Mucosa of descending colon (tissue), 3 donors: ENCODE results near the gene LAMC1. TPM values are rescaled to one million over a fixed set of nuclear protein-coding genes. Genes with fewer than 3 reads are reported as not detected.

ENCODE experiments used
- ATAC-seq: fragments of 200-7000 bp; cut with Tn5 transposase; one replicate; pipeline ENCODE4 v1.9.1; 2020; ENCODE audit warnings: mild to moderate bottlenecking, moderate library complexity
- DNase-seq, 3 donors: peaks; one replicate each; pipeline ENCODE4 v3.0.0-alpha.2; 2020
- H3K36me3 ChIP-seq: fragments of 200-600 bp; one replicate; pipeline ENCODE4 v1.8.0; 2021; ENCODE audit warnings: low read depth, mild to moderate bottlenecking
- H3K4me1 ChIP-seq: fragments of 200-600 bp; one replicate; pipeline ENCODE4 v1.8.0; 2021; ENCODE audit warnings: low read depth, mild to moderate bottlenecking
- H3K4me3 ChIP-seq: fragments of 200-600 bp; one replicate; pipeline ENCODE4 v1.8.0; 2021; ENCODE audit warnings: mild to moderate bottlenecking
- H3K9me3 ChIP-seq: fragments of 200-600 bp; one replicate; pipeline ENCODE4 v1.8.0; 2021; ENCODE audit warnings: mild to moderate bottlenecking
- intact Hi-C, 2 donors: fragments of 100-400 bp; cut with DNase I in 1 of 2; cut with micrococcal nuclease in 1 of 2; formaldehyde crosslinking; loops; one replicate each; pipeline versions ENCODE4 v1.11.0 to v1.11.1; 2022; cut with DNase I, micrococcal nuclease
- total RNA-seq, 3 donors: library from RNA; stranded (reverse); fragmentation: NEBNext Ultra II Directional in 2 of 3; extraction: Animal tissue kit (Norgen Biotek cat#: 25700) in 2 of 3; gene quantifications; one replicate each; pipeline versions ENCODE4 v1.2.1 to v1.2.4, GENCODE V29; 2021 to 2023
- TF ChIP-seq, protein P1 (sequence below): fragments of 200-600 bp; IDR thresholded peaks from one replicate; pipeline ENCODE4 v1.8.0; 2022; ENCODE audit warnings: antibody characterized with exemption, mild to moderate bottlenecking
- donor health status: DM: no; HTN: no; CAD: no; lungs with moderate emphysema.
- donor health status: DM: no; HTN: no; CAD: no.
- donor health status: DM: no; HTN: yes; CAD: no.

Gene LAMC1
- total RNA-seq, 3 donors from 2014 or later = 22.5 to 137 (median 46.7) TPM

DNA sequence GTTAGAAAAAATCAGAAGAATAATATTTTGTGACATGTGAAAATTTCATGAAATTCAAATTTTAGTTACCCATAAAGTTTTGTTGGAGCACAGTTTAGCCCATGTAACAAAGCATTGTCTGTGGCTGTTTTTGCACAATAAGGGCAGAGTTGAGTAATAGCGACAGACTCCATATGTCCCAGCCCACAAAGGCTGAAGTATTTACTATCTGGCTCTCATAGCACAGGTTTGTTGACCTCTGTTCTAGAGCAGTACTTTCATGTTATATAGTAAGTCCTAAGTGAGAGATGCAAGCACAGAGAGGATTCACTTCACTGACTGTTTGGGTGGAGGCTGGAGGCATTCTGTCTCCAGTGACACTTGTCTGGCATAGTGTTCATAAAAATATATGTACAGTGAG lies 6.8 kb downstream of the LAMC1 start:
- no peaks in the 10 kb centered on the region for H3K4me1 ChIP-seq
- DNase-seq (no peak), ATAC-seq (peak; percentile 18)
- H3K9me3 ChIP-seq = no peaks in the 10 kb centered on the region
- H3K36me3 ChIP-seq = no peaks in the 10 kb centered on the region
- intact Hi-C loops = no loop called here
- H3K4me3 ChIP-seq = no peak overlapping the region
- TF ChIP-seq, protein P1, sequence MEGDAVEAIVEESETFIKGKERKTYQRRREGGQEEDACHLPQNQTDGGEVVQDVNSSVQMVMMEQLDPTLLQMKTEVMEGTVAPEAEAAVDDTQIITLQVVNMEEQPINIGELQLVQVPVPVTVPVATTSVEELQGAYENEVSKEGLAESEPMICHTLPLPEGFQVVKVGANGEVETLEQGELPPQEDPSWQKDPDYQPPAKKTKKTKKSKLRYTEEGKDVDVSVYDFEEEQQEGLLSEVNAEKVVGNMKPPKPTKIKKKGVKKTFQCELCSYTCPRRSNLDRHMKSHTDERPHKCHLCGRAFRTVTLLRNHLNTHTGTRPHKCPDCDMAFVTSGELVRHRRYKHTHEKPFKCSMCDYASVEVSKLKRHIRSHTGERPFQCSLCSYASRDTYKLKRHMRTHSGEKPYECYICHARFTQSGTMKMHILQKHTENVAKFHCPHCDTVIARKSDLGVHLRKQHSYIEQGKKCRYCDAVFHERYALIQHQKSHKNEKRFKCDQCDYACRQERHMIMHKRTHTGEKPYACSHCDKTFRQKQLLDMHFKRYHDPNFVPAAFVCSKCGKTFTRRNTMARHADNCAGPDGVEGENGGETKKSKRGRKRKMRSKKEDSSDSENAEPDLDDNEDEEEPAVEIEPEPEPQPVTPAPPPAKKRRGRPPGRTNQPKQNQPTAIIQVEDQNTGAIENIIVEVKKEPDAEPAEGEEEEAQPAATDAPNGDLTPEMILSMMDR = no peak

DNA sequence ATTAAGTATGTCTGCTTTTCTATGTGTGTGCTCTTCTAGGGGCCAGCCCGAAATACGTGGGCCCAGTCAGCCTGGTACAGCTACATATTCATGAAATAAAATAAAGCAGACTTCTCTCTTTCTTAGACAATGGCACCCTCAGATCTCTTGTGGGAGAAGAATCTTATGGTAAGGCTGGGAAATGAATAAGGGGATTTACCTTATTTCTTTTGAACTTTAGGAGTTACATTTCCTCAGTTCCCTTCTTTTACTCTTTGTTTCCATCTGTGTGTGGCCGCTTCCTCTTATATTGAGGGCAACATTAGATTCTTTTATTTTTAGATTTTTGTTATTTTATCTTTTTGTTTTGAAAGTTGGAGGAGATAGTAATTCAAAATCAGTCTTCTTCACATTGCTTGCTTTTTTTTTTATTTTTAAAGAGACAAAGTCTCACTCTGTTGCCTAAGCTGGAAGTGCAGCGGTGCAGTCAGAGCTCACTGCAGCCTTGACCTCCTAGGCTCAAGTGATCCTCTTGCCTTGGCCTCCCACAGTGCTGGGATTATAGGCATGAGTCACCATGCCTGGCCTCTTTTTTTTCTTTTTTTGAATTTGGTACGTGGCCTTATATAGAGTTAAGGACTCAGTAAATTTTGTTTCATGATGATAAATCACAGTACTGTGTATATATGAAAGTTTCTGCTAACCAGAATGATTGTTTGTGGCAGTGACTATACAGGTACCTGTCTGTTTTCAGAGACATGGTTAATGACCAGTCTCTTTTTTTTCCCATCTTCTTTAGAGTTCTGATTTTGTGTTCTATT lies 9.1 kb downstream of the LAMC1 start:
- H3K4me1 ChIP-seq = no peaks in the 10 kb centered on the region
- no peak for ATAC-seq
- no peak for DNase-seq
- H3K9me3 ChIP-seq = no peaks in the 10 kb centered on the region
- no peaks in the 10 kb centered on the region for H3K36me3 ChIP-seq
- intact Hi-C loops = no loop called here
- H3K4me3 ChIP-seq = no peak overlapping the region
- TF ChIP-seq, protein P1 = no peak

DNA sequence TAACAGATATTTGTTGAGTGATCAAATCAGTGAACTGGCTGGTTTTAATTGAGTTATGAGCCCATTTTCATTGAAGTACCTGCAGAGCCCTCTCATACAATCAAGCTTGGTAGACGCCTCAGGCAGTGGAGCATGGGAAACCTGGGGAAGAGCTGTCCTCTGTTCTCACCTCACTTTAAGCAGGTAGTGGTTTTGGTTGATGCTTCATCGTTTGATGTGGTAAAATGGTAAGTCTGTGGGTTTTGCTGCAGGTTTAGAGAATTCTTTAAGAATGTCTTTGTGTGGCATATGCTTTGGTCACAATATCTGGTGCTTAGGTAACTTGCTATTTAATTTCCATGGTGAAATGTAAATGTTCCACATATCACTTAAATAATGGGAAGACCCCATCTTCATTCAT lies 10.0 kb downstream of the LAMC1 start:
- TF ChIP-seq, protein P1 = no peak
- DNase-seq (no peak), ATAC-seq (no peak)
- H3K4me3 ChIP-seq = no peak overlapping the region
- intact Hi-C loops = no loop called here
- H3K9me3 ChIP-seq = no peaks in the 10 kb centered on the region
- no peaks in the 10 kb centered on the region for H3K4me1 ChIP-seq
- no peaks in the 10 kb centered on the region for H3K36me3 ChIP-seq

DNA sequence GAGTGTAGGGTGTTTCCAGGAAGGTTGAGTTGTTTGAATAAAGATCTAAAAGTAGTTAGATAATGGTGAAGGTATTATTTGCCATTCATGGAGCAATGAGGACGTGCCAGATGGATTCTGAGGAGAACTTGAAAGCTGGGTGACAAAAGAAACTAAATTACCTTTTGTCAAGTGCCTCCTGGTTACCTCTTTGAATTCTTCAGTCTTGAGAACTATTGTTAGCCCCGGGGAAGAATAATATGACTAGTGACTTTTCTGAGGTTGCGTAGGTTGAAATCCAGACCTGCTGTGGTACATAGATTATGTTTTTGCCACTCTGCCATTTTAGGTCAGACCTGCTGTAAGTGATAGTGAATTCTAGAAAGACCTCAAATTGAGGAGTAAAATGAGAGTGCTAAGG lies 11.5 kb downstream of the LAMC1 start:
- Histone ChIP-seq H3K4me1 (no peaks in the 10 kb centered on the region), H3K36me3 (no peaks in the 10 kb centered on the region), H3K4me3 (no peak overlapping the region), H3K9me3 (no peaks in the 10 kb centered on the region)
- intact Hi-C loops = no loop called here
- ATAC-seq (no peak), DNase-seq (no peak)
- TF ChIP-seq, protein P1 = no peak

DNA sequence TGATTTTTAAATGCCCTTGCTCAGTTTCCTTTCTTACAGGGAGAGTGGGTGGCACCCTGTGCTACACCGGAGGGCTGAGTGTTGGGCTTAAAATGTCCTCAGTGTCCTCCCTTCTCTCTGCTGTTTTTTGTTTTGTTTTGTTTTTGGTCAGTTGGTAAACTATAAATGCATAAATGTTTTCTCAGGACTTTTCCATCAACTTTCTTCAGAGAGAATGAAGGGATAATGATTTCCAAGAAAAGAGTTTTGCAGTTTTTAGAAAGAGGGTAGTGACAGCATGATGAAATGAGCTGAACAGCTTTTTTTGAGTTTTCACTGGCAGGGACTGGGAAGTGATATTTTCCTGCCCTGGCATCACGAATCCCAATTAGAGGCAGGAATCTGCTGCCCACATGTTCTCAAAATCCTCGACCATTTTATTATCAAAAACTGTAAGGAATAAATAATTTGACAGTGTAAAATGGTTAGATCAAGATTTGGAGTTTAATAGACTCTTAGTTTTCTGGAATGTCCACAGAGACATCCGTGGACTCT lies 15.2 kb downstream of the LAMC1 start:
- DNase-seq (no peak), ATAC-seq (no peak)
- intact Hi-C loops = no loop called here
- no peaks in the 10 kb centered on the region for H3K36me3 ChIP-seq
- TF ChIP-seq, protein P1 = no peak
- no peaks in the 10 kb centered on the region for H3K4me1 ChIP-seq
- no peaks in the 10 kb centered on the region for H3K9me3 ChIP-seq
- H3K4me3 ChIP-seq = no peak overlapping the region
